Mononuclear cell (primary cell): ENCODE results near the gene ADORA1. TPM values are rescaled to one million over a fixed set of nuclear protein-coding genes. Genes with fewer than 3 reads are reported as not detected.

Experiments
- H3K27me3 ChIP-seq: 2 replicates; pipeline ENCODE4 v1.6.0; 2011; ENCODE audit warnings: low read length, control low read depth; ENCODE audit not compliant: insufficient read depth
- H3K4me1 ChIP-seq: 2 replicates; pipeline ENCODE4 v1.5.1; 2011; ENCODE audit warnings: mild to moderate bottlenecking, low read length, control low read depth; ENCODE audit not compliant: insufficient read depth
- H3K4me3 ChIP-seq: 2 replicates; pipeline ENCODE4 v1.5.1; 2011; ENCODE audit warnings: mild to moderate bottlenecking, low read length, moderate library complexity
- H3K9me3 ChIP-seq: 2 replicates; pipeline ENCODE4 v1.5.1; 2011; ENCODE audit warnings: low read depth, mild to moderate bottlenecking, control low read depth, low read length
- total RNA-seq: library from RNA; depleted of rRNA; stranded (reverse); fragments of >200 nt; gene quantifications from one replicate; pipeline ENCODE4 v1.2.3, GENCODE V29; 2012

Gene ADORA1
- total RNA-seq, 1 donor = not detected

GRCh38 chr1:203138066-203138465 is 10.5 kb downstream of the ADORA1 start:
- Histone ChIP-seq H3K4me3 (no peak overlapping the region), H3K27me3 (peaks cover 11% of the 10 kb centered on the region), H3K9me3 (no peaks in the 10 kb centered on the region)

GRCh38 chr1:203139976-203140475 is 12.5 kb downstream of the ADORA1 start:
- H3K4me1 ChIP-seq = peaks cover 8% of the 10 kb centered on the region
- peaks cover 9% of the 10 kb centered on the region for H3K27me3 ChIP-seq
- no peaks in the 10 kb centered on the region for H3K9me3 ChIP-seq
- no peak overlapping the region for H3K4me3 ChIP-seq

More at GRCh38 chr1:203138066-203138465, 10.5 kb downstream of the ADORA1 start:
- H3K4me1 ChIP-seq = peaks cover 8% of the 10 kb centered on the region

DNA sequence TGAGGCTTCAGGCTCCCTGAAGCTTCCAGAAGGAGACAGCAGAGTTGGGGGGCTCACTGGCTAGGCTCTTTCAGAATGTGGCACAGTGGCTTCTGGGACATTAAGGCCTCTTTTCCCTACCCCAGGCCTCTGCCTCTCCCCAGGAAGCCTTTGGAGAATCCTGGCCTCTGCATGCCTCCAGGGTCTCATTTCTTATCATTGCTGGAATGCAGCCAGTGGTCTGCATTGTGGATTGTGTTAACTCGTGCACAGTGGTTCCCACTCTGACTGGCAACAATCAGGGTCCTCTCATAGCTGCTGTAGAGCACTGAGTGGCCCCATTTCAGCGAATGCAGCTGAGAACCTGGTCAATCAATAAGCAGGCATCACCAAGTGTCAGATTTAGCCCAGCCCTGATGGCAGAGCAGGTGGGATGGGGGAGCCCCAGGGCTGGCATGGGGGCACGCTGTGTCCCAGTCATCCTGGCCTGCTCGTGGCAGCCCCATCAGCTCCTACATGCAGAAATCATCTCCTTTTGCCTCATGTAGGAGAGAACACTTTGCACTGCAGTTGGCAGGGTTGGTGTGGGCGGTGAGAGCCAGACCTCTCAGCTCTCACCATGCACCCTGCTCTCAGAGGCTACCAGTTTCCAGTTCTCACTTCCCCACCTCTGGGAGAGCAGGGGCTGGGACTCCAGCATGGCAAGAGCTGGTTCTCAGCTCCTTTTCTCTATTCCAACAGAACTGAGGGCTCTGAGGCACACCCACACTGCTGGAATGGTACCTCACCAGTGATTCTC is 13.4 kb downstream of the ADORA1 start:
- Histone ChIP-seq H3K4me1 (peaks cover 5% of the 10 kb centered on the region), H3K9me3 (no peaks in the 10 kb centered on the region), H3K27me3 (peaks cover 6% of the 10 kb centered on the region), H3K4me3 (no peak overlapping the region)

DNA sequence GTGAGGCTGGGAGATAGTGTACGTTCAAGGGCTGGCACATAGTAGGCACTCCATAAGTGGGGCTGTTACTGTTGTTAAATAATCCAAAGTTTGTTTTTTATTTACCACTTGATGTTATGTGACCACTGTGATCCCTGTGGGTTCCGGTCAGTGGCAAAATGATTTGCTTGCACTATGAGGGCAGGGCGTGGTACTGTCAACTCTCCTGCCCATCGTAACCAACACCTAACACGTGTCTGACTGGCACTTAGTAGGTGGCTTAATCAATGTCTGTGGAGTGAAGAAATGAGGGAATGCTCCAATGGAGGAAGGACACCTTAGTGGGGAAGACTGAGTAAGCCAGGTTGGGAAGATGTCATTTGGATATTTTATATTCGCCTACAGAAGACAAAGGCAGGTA is 14.6 kb downstream of the ADORA1 start:
- Histone ChIP-seq H3K4me1 (no peaks in the 10 kb centered on the region), H3K27me3 (peaks cover 3% of the 10 kb centered on the region), H3K9me3 (no peaks in the 10 kb centered on the region), H3K4me3 (no peak overlapping the region)

GRCh38 chr1:203142684-203143408 is 15.3 kb downstream of the ADORA1 start:
- no peaks in the 10 kb centered on the region for H3K27me3 ChIP-seq
- H3K9me3 ChIP-seq = no peaks in the 10 kb centered on the region
- no peaks in the 10 kb centered on the region for H3K4me1 ChIP-seq
- no peak overlapping the region for H3K4me3 ChIP-seq

DNA sequence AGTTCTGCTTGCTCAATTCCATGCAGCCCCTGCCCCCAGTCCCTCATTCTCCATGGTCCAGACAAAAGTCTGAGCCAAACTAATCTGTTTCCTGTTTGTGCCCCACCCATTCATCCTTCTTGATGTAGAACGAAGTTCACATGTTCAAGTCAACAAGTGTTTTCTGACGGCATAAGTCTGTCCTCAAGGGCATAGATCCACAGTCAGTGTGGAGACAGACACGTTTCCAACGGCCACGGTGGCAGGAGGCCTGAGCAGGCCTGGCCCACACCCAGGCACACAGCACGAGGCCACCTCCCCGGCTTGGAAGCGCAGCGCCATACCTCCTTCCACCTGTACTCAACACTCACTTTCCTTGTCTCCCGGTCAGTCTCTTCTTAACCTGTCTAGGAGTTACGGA is 16.1 kb downstream of the ADORA1 start:
- H3K4me3 ChIP-seq = no peak overlapping the region
- no peaks in the 10 kb centered on the region for H3K27me3 ChIP-seq
- H3K4me1 ChIP-seq = no peaks in the 10 kb centered on the region
- H3K9me3 ChIP-seq = no peaks in the 10 kb centered on the region

DNA sequence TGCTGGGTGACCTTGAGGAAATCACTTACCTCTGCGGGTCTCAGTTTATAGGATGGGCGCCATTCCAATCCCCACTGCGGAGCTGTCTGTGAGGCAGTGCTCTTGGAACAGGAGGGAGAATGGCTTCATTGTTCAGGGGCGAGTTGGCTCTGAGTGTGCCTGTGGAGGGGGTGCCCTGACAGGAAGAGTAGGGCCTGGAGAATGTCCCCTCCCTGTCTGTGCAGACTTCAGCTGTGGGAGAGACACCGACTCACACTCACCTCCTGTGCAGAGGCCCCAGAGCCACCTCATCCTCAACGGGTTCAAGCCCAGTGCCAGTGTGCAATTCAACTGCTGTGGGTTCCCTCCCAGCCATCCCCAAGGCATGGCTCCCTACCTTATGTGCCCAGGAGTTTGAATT is 17.1 kb downstream of the ADORA1 start:
- Histone ChIP-seq H3K9me3 (no peaks in the 10 kb centered on the region), H3K4me1 (no peaks in the 10 kb centered on the region), H3K27me3 (no peaks in the 10 kb centered on the region), H3K4me3 (no peak overlapping the region)

DNA sequence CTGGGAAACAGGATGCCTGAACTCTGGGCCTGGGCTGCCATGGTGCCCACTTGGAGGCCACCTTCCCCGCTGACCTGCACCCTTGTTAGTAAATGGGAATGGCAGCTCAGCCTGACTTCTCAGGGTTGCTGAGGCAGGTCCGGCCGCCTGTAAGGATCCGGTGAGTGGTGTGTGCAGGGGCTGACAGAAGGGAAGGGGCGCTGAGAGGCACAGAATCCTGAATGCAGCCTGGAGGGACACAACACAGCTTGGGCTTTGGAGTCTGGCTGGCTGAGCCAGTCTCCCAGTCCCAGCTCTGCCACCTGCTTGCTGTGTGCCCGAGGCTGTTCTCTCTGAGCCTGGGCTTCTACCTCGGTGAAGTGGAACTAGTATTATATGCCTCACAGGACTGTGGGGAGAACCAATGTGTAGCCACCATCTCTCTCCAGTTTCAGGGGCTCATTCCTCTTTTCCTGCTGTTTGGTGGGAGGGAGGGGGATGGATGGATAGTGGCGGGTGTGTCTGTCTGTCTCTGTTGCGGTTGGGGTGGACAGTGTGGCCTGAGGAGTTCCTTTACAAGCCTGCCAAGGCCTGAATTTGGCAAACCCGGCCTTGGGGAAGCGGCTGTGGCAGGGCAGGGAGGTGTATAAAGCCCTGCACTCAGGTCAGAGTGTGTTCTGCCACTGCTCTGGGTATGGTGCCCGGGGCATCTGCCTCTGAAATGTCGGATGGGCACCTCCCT is 18.0 kb downstream of the ADORA1 start:
- no peaks in the 10 kb centered on the region for H3K27me3 ChIP-seq
- no peaks in the 10 kb centered on the region for H3K9me3 ChIP-seq
- H3K4me1 ChIP-seq = no peaks in the 10 kb centered on the region
- H3K4me3 ChIP-seq = no peak overlapping the region

DNA sequence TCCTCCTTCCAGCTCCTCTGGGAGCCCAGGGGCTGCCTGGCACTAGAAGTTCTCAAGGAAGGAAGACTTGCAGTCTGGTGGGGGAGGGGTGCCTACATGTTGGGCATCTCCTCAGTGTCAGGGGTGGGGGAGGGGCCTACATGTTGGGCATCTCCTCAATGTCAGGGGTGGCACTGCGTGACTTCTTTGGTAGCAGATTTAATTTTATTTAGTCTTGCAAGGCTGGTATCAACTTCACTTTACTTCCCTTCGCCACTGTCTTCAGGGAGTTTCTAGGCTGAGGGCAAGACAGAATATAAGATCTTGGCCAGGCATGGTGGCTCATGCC is 18.5 kb downstream of the ADORA1 start:
- Histone ChIP-seq H3K27me3 (no peaks in the 10 kb centered on the region), H3K4me1 (no peaks in the 10 kb centered on the region), H3K9me3 (no peaks in the 10 kb centered on the region), H3K4me3 (no peak overlapping the region)

- Histone ChIP-seq H3K27me3 (no peaks in the 10 kb centered on the region), H3K4me1 (no peaks in the 10 kb centered on the region), H3K9me3 (no peaks in the 10 kb centered on the region), H3K4me3 (no peak overlapping the region)
Observed at GRCh38 chr1:203146537-203146936, 19.0 kb downstream of the ADORA1 start.

DNA sequence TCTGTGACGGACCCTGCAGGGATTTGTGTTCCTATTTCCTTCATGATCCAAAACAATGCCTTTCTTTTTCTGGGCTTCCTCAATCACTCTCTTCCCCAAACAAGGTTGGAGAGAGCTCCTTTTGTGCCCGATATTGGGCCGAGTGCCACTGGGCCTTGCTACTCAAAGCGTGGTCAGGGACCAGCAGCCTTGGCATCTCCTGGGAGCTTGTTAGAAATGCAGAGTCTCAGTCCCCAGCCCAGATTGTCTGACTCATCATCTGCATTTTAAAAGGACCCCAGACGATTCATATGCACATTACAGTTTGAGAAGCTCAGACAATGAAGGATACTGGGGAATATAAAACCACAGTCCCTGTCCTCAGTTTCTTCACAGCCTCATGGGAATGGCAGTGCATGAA is 19.9 kb downstream of the ADORA1 start:
- H3K9me3 ChIP-seq = no peaks in the 10 kb centered on the region
- H3K4me1 ChIP-seq = no peaks in the 10 kb centered on the region
- no peak overlapping the region for H3K4me3 ChIP-seq
- H3K27me3 ChIP-seq = no peaks in the 10 kb centered on the region

DNA sequence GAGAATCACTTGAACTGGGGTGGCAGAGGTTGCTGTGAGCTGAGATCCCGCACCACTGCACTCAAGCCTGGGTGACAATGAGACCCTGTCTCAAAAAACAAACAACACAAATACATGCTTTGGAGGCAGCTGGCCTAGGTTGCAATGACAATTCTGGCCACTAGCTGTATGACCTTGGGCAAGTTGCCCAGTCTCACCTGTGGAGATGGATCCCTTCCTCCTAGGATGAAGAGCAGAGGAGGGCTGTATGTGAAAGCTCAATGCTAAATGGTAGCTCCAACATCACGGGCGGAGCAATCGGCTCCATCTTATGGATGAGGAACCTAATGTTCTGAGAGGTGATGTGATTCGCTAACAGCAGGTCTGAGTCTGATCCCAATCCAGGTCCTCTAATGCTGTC is 20.6 kb downstream of the ADORA1 start:
- no peaks in the 10 kb centered on the region for H3K9me3 ChIP-seq
- no peaks in the 10 kb centered on the region for H3K4me1 ChIP-seq
- no peaks in the 10 kb centered on the region for H3K27me3 ChIP-seq
- H3K4me3 ChIP-seq = no peak overlapping the region

DNA sequence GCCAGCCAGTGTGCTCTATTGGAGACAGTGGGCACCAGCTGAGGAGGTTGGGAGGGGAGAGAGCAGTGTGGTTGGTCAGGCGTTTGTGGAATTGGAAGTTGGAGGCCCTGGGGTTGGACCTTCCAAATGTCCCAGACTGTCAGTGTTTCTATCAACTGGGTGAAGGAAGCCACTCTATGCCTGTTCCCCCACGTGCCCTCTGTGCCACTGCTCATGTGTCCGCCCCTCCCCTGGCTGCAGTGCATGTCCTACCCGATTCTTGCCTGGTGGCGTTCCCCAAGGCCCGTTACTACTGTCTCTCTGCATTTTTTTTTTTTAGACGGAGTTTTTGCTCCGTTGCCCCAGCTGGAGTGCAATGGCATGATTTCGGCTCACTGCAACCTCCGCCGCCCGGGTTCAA is 21.1 kb downstream of the ADORA1 start:
- H3K9me3 ChIP-seq = no peaks in the 10 kb centered on the region
- H3K27me3 ChIP-seq = no peaks in the 10 kb centered on the region
- no peaks in the 10 kb centered on the region for H3K4me1 ChIP-seq
- no peak overlapping the region for H3K4me3 ChIP-seq

DNA sequence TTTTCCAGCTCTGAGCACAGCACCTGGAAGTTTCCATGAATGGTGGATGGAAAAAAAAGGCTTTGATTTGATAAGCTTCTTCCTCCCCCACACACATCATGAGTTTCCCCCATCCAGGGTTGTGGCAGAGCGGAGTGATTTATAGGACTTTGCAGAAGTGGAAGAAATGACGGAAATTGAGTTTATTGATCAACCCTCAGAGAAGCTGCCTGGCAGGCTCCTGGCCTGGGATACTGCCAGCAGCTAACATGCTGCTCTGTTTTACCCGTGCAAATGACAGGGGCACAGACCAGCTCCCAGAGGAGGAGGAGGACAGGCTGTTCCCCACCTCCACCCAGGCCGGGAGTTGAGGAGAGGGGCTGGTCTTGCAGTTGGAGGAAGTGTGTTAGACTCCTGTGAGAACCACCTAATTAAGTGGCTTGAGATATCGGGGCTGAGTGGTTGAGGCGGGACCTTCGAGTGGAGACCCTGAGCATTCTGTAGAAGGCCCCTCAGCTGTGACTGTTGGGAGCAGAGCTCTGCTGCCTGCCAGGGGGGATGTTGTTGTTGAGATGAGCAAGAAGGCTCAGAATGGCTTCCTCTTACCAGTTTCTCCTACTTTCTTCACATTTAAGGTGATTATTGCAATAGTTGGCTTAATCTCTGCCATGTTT is 21.8 kb downstream of the ADORA1 start:
- Histone ChIP-seq H3K27me3 (no peaks in the 10 kb centered on the region), H3K9me3 (no peaks in the 10 kb centered on the region), H3K4me1 (no peaks in the 10 kb centered on the region), H3K4me3 (no peak overlapping the region)
